Ureter (tissue), 1 donor: ENCODE measurements around the gene PRKG1. TPM values are rescaled to one million over a fixed set of nuclear protein-coding genes. Genes with fewer than 3 reads are reported as not detected.
"Not testable (repeated sequence)": the region's sequence is repeated elsewhere in the genome, so short reads cannot be mapped to it uniquely, and the experiment has no call there.

ENCODE experiments used
- DNase-seq: peaks from one replicate; pipeline ENCODE4 v3.0.0-alpha.2; 2020; ENCODE audit warnings: low spot score
- total RNA-seq: library from RNA; stranded (reverse); gene quantifications from one replicate; pipeline ENCODE4 v1.2.4, GENCODE V29; 2023
- donor health status: DM: yes; HTN: yes; CAD: no.

PRKG1 gene
- total RNA-seq, 1 donor from 2014 or later: 25.4 TPM

GRCh38 chr10:51170518-51171245 is 96.4 kb downstream of the PRKG1 start:
- no peak for DNase-seq

- DNase-seq: no peak
Measured at GRCh38 chr10:51171946-51172345, 97.7 kb downstream of the PRKG1 start.

DNA sequence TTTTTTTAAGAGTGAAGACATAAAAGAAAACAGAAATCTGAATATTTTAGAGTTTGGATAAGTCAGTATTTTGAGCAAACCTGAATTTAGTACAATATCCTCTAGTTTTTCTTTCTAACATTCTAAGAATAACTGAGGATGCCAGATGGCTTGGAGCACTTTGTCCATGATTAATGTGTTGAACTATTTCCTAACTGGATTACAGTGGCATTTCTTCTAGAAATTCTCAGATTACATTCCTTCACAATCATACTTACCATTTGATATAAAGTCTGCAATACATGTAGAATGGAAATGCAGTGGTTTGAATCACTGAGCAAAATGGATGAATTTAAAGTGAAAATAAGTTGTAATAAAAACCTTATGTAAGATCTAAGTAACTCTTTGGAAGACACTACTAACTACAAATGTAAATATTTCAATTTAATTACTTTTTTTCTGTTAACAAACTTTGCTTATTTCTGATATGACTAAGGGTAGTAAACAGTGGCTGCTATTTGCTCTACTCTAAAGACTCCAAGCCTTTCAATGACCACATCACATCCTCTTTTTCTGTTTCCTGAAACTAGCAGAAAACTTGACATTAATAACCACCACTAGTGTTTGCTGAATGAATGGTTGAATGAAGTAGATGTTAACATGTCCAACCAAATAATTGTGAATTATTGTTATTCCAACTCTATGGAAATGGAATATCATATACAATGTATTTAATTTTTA is 102.8 kb downstream of the PRKG1 start:
- no peak for DNase-seq

GRCh38 chr10:51178634-51179033 is 104.3 kb downstream of the PRKG1 start:
- no peak for DNase-seq

DNA sequence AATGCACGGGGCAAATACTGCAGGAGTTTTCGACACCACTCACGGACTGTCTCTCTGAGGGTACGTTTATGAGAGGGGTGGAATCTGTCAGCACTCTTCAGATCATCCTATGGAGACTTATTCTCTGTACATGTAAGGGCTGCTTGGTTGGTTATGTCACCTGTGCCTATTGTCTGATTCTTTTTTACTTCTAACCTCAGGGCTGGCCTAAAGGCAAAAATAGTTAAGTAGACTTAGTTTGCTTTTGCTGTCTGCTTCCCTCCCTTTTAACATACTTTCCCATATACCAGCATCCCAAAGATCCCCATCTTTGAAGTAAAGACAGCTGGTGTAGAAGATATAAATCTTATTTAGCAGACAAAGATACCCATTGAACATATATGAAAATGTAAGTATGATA is 105.9 kb downstream of the PRKG1 start:
- DNase-seq: no peak

- no peak for DNase-seq
Measured at GRCh38 chr10:51183783-51184182, 109.5 kb downstream of the PRKG1 start.

- no peak for DNase-seq
Measured at GRCh38 chr10:51186361-51186760, 112.1 kb downstream of the PRKG1 start.

DNA sequence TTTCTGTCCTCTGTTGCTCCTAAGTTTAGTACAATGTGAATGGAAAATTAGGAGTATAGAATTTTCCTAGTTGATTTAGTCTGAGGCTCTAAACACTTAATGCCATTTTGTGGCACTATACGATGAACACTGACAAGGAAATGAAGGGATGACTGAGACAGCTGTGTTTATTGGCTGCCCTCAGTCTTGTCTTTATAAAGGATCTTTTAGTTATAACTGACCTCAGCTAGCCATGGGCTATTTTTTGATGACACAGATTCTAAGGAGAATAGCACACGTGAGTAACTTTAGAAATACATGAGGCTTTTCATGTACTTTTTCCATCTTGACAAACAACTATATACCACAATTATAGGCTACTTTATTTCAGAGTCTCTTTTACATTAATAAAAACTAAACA is 113.7 kb downstream of the PRKG1 start:
- no peak for DNase-seq

GRCh38 chr10:51188866-51189265 is 114.6 kb downstream of the PRKG1 start:
- DNase-seq: no peak

DNA sequence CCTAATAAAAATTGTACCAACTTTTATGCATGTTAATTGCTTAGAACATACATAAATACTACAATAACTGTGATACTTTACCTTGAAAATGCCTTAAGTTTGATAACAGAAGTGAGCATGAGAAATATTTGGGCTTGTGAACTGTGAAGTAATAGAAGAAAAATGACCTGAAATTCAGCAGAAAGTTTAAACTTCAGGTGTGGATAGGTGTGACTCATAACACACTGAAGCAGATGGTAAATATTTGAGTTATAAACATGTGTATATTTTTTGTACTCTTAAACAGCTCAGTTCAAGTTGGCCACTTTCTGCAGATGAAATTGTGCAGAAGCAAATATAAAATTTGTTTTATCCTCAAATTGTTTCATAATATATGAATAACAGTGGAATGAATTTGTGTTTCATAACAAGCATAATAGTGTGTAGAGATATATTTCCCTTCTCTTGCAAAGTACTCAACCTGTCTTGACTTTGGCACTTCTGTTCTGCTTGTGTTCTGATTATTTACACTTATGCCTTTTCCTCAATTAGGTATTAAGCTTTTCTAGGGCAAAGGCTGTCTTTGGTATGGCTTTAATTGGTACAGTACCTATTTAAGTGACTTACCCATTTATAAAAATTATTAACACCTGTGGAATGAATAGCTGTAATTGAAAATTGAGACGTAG is 122.4 kb downstream of the PRKG1 start:
- DNase-seq: no peak

DNA sequence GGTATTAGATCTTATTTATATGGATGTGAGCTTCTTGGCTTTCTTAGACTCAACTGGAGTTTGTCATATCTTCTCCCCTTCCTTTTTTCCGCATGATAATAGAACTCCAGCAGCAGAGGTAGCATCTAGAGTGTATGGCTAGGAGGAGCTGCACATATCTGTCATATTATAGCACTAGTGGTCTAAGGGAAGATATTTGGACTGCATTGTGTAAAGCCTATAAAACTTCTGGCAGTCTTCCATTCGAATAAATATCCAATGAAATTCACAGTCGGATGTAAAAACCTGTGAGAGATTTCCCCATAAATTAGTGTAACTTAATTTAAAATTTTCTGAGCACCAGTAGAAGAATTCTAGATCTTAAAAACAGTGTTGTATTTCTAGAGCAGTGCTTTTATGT is 123.9 kb downstream of the PRKG1 start:
- no peak for DNase-seq

DNA sequence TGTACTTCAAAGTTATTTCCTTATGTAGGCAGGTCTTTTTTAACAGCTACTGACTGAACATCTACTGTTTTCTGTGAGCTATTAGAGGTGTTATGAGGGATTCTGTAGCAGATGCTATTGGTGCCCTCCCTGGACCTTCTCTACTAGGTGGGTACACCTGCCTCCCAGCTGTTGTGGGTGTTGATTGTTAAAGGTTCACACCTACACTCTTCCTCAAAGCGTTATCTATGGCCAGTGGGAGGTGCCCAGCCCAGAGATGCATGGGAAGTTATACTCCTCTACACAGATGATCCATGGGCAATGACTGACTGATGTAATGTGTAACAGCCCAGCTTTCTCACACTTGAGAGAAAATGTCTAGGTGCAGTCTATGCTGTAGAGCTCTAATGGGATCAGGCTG is 127.7 kb downstream of the PRKG1 start:
- no peak for DNase-seq

- DNase-seq: no peak
Measured at GRCh38 chr10:51203359-51203758, 129.1 kb downstream of the PRKG1 start.

DNA sequence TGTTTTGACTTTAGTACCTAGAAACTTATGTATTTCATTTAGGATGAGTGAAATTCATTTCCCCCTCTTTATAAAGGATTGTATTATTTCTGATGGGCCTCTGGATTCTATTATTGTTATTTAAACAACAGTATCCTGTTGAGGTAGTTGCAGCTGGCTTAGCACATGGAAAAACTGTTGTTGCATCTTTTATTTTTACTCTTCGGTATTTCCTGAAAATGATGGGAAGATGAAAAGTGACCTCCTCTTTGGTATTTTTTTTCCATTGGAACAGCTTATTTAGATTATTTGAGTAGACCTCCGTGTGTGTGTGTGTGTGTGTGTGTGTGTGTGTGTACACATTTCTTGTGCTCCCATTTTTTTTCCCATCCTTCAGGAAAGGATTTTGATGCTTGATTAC is 129.8 kb downstream of the PRKG1 start:
- DNase-seq: no peak

GRCh38 chr10:51204701-51205100 is 130.4 kb downstream of the PRKG1 start:
- DNase-seq: no peak

DNA sequence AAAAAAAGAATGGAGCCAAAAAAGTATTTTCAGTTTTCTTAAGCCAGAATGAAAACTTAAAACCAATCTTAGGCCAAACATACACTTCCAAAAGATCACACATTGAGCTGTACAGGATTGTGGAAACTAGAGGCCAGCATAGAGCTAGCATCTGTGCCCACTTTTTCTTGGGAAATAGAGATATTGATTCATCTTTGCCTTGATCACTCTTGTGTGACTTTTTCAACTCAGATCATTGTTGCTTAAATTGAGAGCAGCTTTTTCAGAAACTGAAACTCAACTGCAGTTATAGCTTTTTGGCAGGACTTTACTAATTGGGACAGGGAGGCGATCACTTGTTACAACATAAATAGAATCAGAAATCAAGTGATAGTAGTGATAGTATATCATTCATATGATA is 132.2 kb downstream of the PRKG1 start:
- DNase-seq: no peak

- not testable (repeated sequence) for DNase-seq
Measured at GRCh38 chr10:51212937-51213336, 138.7 kb downstream of the PRKG1 start.

GRCh38 chr10:51214207-51215196 is 140.2 kb downstream of the PRKG1 start:
- no peak for DNase-seq

DNA sequence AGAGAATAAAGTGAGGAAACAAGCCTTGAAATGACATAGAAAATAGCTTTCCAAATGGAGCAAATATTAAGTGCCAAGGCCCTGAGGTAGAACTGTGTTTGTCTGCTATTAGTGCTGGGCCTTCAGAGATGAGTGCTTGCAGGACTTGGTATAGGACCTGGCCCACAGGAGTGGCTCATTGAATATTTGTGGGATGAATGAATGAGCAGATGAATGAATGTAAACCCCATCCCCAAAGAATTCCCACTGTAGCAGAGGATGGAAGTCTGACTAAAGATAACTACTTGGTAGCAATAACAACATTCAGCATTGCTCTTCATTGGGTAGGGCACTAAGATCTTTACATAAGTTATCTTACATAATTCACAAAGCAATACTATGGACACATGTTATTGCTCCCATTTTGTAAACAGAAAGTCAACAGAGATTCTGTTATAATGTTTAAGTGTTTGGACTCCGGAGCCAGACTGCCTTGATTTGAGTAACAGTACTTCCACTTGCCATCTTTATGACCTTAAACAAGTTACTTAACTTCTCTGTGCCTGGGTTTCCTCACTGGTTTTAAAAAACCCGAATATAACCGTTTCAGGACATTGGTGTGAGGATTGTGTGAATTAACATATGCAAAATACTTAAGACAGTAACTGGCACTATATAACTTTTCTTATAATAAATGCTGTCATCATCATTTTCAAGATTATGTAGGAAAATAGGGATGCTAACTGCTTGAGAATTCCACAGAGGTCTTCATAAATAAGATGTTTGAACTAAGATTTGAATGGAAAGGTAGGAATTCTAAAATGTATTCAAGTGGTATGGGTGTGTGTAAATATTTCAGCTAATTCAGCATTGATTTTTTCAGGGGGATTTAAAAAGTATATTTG is 141.9 kb downstream of the PRKG1 start:
- DNase-seq: no peak

- no peak for DNase-seq
Measured at GRCh38 chr10:51217505-51217904, 143.2 kb downstream of the PRKG1 start.
